H1 (cell line): ENCODE results near the gene MSI1. TPM values are rescaled to one million over a fixed set of nuclear protein-coding genes. Genes with fewer than 3 reads are reported as not detected.
A peak's percentile ranks its signal among the peaks of the same experiment; 100 is the strongest.

ENCODE experiments used
- CTCF ChIA-PET: fragments of 300-600 bp; sonication (Branson Sonifier 250); formaldehyde crosslinking; loops from one replicate; lab custom pipeline; 2021; ENCODE audit not compliant: partially characterized antibody; lab: Charles Lee
- POLR2A ChIA-PET: fragments of 300-600 bp; sonication (Branson Sonifier 250); formaldehyde crosslinking; loops from one replicate; lab custom pipeline; 2021; ENCODE audit warnings: inconsistent platforms; ENCODE audit not compliant: partially characterized antibody; lab: Charles Lee
- DNase-seq, 2 experiments: peaks; one replicate each; pipeline versions ENCODE4 v3.0.0 to v3.0.0-alpha.2; 2010 to 2022; ENCODE audit warnings: low spot score in 2 of 2, low read depth in 1 of 2, mixed read lengths in 1 of 2
- FAIRE-seq: peaks from 2 replicates; lab custom pipeline; 2011; peaks lifted over from hg19 to GRCh38; lab: Jason Lieb, UNC
- H2AFZ ChIP-seq: 2 replicates; pipeline ENCODE4 v1.8.1; 2012; ENCODE audit warnings: low read length, inconsistent platforms
- H2AK5ac ChIP-seq: 2 replicates; pipeline ENCODE4 v1.6.1; 2013; ENCODE audit warnings: low read depth, low read length
- H2BK120ac ChIP-seq: replicated peaks from 2 replicates; pipeline ENCODE3; 2013; ENCODE audit warnings: low read depth, low read length, inconsistent platforms
- H2BK12ac ChIP-seq: 2 replicates; pipeline ENCODE4 v1.6.1; 2013; ENCODE audit warnings: low read depth, low read length
- H2BK15ac ChIP-seq: 2 replicates; pipeline ENCODE4 v1.6.1; 2013; ENCODE audit warnings: low read length
- H2BK20ac ChIP-seq: 2 replicates; pipeline ENCODE4 v1.6.1; 2013; ENCODE audit warnings: low read length
- H2BK5ac ChIP-seq: 2 replicates; pipeline ENCODE4 v1.6.1; 2013; ENCODE audit warnings: low read depth, low read length
- H3K14ac ChIP-seq: 2 replicates; pipeline ENCODE4 v1.6.1; 2013; ENCODE audit warnings: inconsistent platforms; ENCODE audit not compliant: insufficient read length
- H3K18ac ChIP-seq: 2 replicates; pipeline ENCODE4 v1.6.1; 2013; ENCODE audit warnings: low read length; ENCODE audit errors: extremely low read depth
- H3K23ac ChIP-seq: 2 replicates; pipeline ENCODE4 v1.6.1; 2013; ENCODE audit warnings: inconsistent platforms; ENCODE audit not compliant: insufficient read length
- H3K23me2 ChIP-seq: 2 replicates; pipeline ENCODE4 v1.6.1; 2013; ENCODE audit warnings: low read depth, low read length
- H3K27ac ChIP-seq: 2 replicates; pipeline ENCODE4 v1.6.1; 2011; ENCODE audit warnings: low read depth, low read length, inconsistent platforms
- H3K27me3 ChIP-seq, 4 experiments: replicated peaks in 1 of 4; 1 replicate in 1 of 4; 2 replicates in 3 of 4; pipeline versions ENCODE4 v1.6.1 to v1.8.1; 2011 to 2013; ENCODE audit warnings: low read length in 3 of 4, mild to moderate bottlenecking in 3 of 4, inconsistent platforms in 2 of 4, mixed read lengths in 2 of 4, moderate library complexity in 1 of 4; ENCODE audit not compliant: control insufficient read depth in 3 of 4, insufficient read depth in 3 of 4; ENCODE audit errors: extremely low read depth in 1 of 4
- H3K36me3 ChIP-seq, 4 experiments: 2 replicates each; pipeline versions ENCODE4 v1.6.1 to v1.8.1; 2011 to 2013; ENCODE audit warnings: mild to moderate bottlenecking in 4 of 4, low read length in 3 of 4, moderate library complexity in 2 of 4, control low read depth in 1 of 4, inconsistent platforms in 1 of 4; ENCODE audit not compliant: insufficient read depth in 4 of 4, control insufficient read depth in 2 of 4
- H3K4ac ChIP-seq: replicated peaks from 2 replicates; pipeline ENCODE3; 2013; ENCODE audit warnings: low read length, low read depth, mixed read lengths, inconsistent platforms; ENCODE audit not compliant: insufficient read length
- H3K4me1 ChIP-seq, 4 experiments: replicated peaks in 1 of 4; 1 replicate in 1 of 4; 2 replicates in 3 of 4; pipeline versions ENCODE4 v1.6.1 to v1.8.1; 2011 to 2013; ENCODE audit warnings: low read length in 3 of 4, inconsistent platforms in 2 of 4, mixed read lengths in 1 of 4; ENCODE audit not compliant: insufficient read depth in 4 of 4, control insufficient read depth in 3 of 4
- H3K4me2 ChIP-seq, 2 experiments: 2 replicates each; pipeline versions ENCODE4 v1.6.1 to v1.8.1; 2011 to 2013; ENCODE audit warnings: low read depth in 2 of 2, low read length in 2 of 2, control low read depth in 1 of 2, inconsistent platforms in 1 of 2, mild to moderate bottlenecking in 1 of 2; ENCODE audit not compliant: insufficient read depth in 1 of 2
- H3K4me3 ChIP-seq, 4 experiments: fragments of 200-600, 300-600 bp in 1 of 4; sonication (generic), shearing (Covaris generic), sonication (Bioruptor Twin) in 1 of 4; 2 replicates each; pipeline versions ENCODE4 v1.5.1 to v1.8.1; 2011 to 2016; ENCODE audit warnings: low read length in 4 of 4, low read depth in 3 of 4, control low read depth in 2 of 4, inconsistent platforms in 2 of 4, mild to moderate bottlenecking in 2 of 4, mixed read lengths in 1 of 4, moderate library complexity in 1 of 4; ENCODE audit not compliant: insufficient read depth in 2 of 4; ENCODE audit errors: extremely low read depth in 1 of 4
- H3K56ac ChIP-seq: replicated peaks from 2 replicates; pipeline ENCODE3; 2013; ENCODE audit warnings: low read depth, mild to moderate bottlenecking, mixed read lengths, low read length, inconsistent platforms; ENCODE audit not compliant: insufficient read length
- H3K79me1 ChIP-seq: 2 replicates; pipeline ENCODE4 v1.6.1; 2013; ENCODE audit warnings: low read depth, low read length, control low read depth
- H3K79me2 ChIP-seq, 2 experiments: 2 replicates each; pipeline versions ENCODE4 v1.6.1 to v1.8.1; 2012 to 2013; ENCODE audit warnings: low read length in 2 of 2, mild to moderate bottlenecking in 2 of 2, inconsistent platforms in 1 of 2; ENCODE audit not compliant: insufficient read depth in 2 of 2, control insufficient read depth in 1 of 2
- H3K9ac ChIP-seq, 4 experiments: replicated peaks in 1 of 4; 1 replicate in 1 of 4; 2 replicates in 3 of 4; pipeline versions ENCODE4 v1.6.1 to v1.8.1; 2011 to 2013; ENCODE audit warnings: low read depth in 3 of 4, low read length in 3 of 4, control low read depth in 2 of 4, mild to moderate bottlenecking in 2 of 4, moderate library complexity in 2 of 4, inconsistent platforms in 1 of 4; ENCODE audit errors: extremely low read depth in 1 of 4
- H3K9me3 ChIP-seq, 2 experiments: 2 replicates each; pipeline versions ENCODE4 v1.6.1 to v1.8.1; 2012 to 2013; ENCODE audit warnings: mild to moderate bottlenecking in 2 of 2, moderate library complexity in 2 of 2, control low read depth in 1 of 2, inconsistent platforms in 1 of 2, low read depth in 1 of 2, low read length in 1 of 2, mixed read lengths in 1 of 2; ENCODE audit not compliant: insufficient read depth in 2 of 2
- H4K20me1 ChIP-seq, 2 experiments: replicated peaks in 1 of 2; 2 replicates each; pipeline versions ENCODE3 to v1.8.1; 2011 to 2013; ENCODE audit warnings: inconsistent platforms in 2 of 2, low read length in 2 of 2, mild to moderate bottlenecking in 1 of 2; ENCODE audit not compliant: insufficient read depth in 2 of 2, control insufficient read depth in 1 of 2
- H4K5ac ChIP-seq: 2 replicates; pipeline ENCODE4 v1.6.1; 2013; ENCODE audit warnings: low read length, low read depth, mixed read lengths, inconsistent platforms; ENCODE audit not compliant: insufficient read length
- H4K8ac ChIP-seq: 2 replicates; pipeline ENCODE4 v1.8.0; 2013; ENCODE audit warnings: mild to moderate bottlenecking, moderate library complexity, low read length, inconsistent platforms; ENCODE audit not compliant: insufficient read depth; ENCODE audit errors: extremely low read depth
- H4K91ac ChIP-seq: replicated peaks from 2 replicates; pipeline ENCODE3; 2013; ENCODE audit warnings: low read length, mixed read lengths, inconsistent platforms; ENCODE audit not compliant: insufficient read length
- CTCF ChIP-seq, 3 experiments: IDR thresholded peaks; 1 replicate in 2 of 3; 2 replicates in 1 of 3; pipeline versions ENCODE4 v1.5.1 to v1.6.1; 2011; ENCODE audit warnings: low read length in 3 of 3, mild to moderate bottlenecking in 3 of 3, inconsistent platforms in 2 of 3, low read depth in 1 of 3, moderate library complexity in 1 of 3; ENCODE audit not compliant: insufficient read depth in 1 of 3; ENCODE audit errors: control extremely low read depth in 1 of 3
- MAX ChIP-seq: IDR thresholded peaks from 2 replicates; pipeline ENCODE4 v1.6.1; 2012; ENCODE audit warnings: inconsistent platforms
- POLR2A ChIP-seq, 2 experiments: IDR thresholded peaks; 1 replicate in 1 of 2; 2 replicates in 1 of 2; pipeline ENCODE4 v1.6.1; 2011; ENCODE audit warnings: low read depth in 2 of 2, low read length in 2 of 2, mild to moderate bottlenecking in 2 of 2; ENCODE audit errors: control extremely low read depth in 1 of 2
- USF2 ChIP-seq: IDR thresholded peaks from 2 replicates; pipeline ENCODE4 v1.6.1; 2011; ENCODE audit warnings: low read length, improper control_type of control experiment
- WGBS, 2 experiments: shearing (Covaris generic) in 1 of 2; methylation state at CpG; one replicate each; pipeline versions ENCODE4 v1.1.6 to v1.1.7; 2013 to 2015; ENCODE audit warnings: low lambda C conversion rate in 2 of 2, mixed read lengths in 2 of 2, inconsistent platforms in 1 of 2, low coverage in 1 of 2, missing lambda C conversion rate in 1 of 2; ENCODE audit not compliant: insufficient replicate concordance in 2 of 2, insufficient coverage in 1 of 2, insufficient read length in 1 of 2; ENCODE audit errors: extremely low coverage in 1 of 2, missing lambda C conversion rate in 1 of 2; 5-methylcytosine and 5-hydroxymethylcytosine counted together
- polyA plus RNA-seq, 7 experiments: library from polyadenylated mRNA; depleted of rRNA in 3 of 7; stranded (reverse) in 5 of 7; unstranded in 2 of 7; fragments of >200 nt in 5 of 7; fragments of 200-250 nt in 2 of 7; gene quantifications; 1 replicate in 5 of 7; 2 replicates in 1 of 7; 4 replicates in 1 of 7; pipeline versions ENCODE4 v1.2.1 to v1.2.3, GENCODE V29; 2011 to 2013; ENCODE audit warnings: missing spikeins in 2 of 7, mixed read lengths in 2 of 7
- total RNA-seq: library from RNA; stranded (reverse); fragmentation: NEBNext Ultra II Directional; extraction: Animal tissue kit (Norgen Biotek cat#: 25700); gene quantifications from 2 replicates; pipeline ENCODE4 v1.2.1, GENCODE V29; 2021

Gene MSI1
- total and polyA plus RNA-seq, 2 of the 8 experiments (the other 6 are each of a cell fraction or from before 2014, with no cell fraction given), result 13.5 to 51.9 TPM

- Histone ChIP-seq H3K18ac (no peak overlapping the region), H2AFZ (no peak overlapping the region), H2BK15ac (no peak overlapping the region; the same call in 1 of the 2 replicates), H4K20me1 (no peaks in the 10 kb centered on the region), H2BK12ac (no peak overlapping the region), H2AK5ac (no peak overlapping the region), H2BK5ac (no peak overlapping the region; the same call in 1 of the 2 replicates), H3K56ac (no peak overlapping the region), H4K8ac (no peak overlapping the region), H2BK20ac (no peak overlapping the region), H3K79me1 (no peaks in the 10 kb centered on the region), H3K23ac (no peak overlapping the region), H3K9me3 (no peaks in the 10 kb centered on the region), H3K4me1 (peaks cover 1 to 7% (median 6%) of the 10 kb centered on the region in 4 experiments), H3K4ac (no peak overlapping the region), H3K4me3 (no peak overlapping the region), H3K23me2 (no peaks in the 10 kb centered on the region), H3K14ac (no peak overlapping the region), H2BK120ac (no peak overlapping the region), H3K9ac (no peak overlapping the region), H4K5ac (no peak overlapping the region), H3K27ac (no peak overlapping the region), H4K91ac (no peak overlapping the region), H3K27me3 (no peaks in the 10 kb centered on the region), H3K79me2 (no peaks in the 10 kb centered on the region), H3K36me3 (no peaks in the 10 kb centered on the region), H3K4me2 (no peak overlapping the region)
- FAIRE-seq (no peak), DNase-seq (no peak)
- WGBS, 2 experiments, result 100% methylated on average over 1 of the region's 1 CpG; no CpG with 5 or more reads in 1 of the 2 experiments
- TF ChIP-seq MAX, result no peak
- no peak for TF ChIP-seq POLR2A (IDR thresholded peaks at IDR 0.05; ENCODE audit: control extremely low read depth in 1 of 2, low read depth in 2 of 2, low read length in 2 of 2)
- 0 out of 2 replicates have a peak, but pooled peaks have one; percentile 34 for TF ChIP-seq USF2
- no peak for TF ChIP-seq CTCF (IDR thresholded peaks at IDR 0.05; ENCODE audit: control extremely low read depth in 1 of 3, insufficient read depth in 1 of 3, low read depth in 1 of 3, low read length in 3 of 3)
- CTCF ChIA-PET, result interaction anchor here (1.4 to 4.5 kb wide), 5 partner anchors 9 to 169 kb away, joined by 6 to 22 read pairs (median 6); no protein-coding TSS in a partner anchor
- POLR2A ChIA-PET, result interaction anchor here (0.7 to 3.8 kb wide), 6 partner anchors 10 to 959 kb away, joined by 3 to 18 read pairs (median 6); partner anchors contain the start of gene RNU4-1
Observed at GRCh38 chr12:120404271-120404670, 35.3 kb upstream of the MSI1 start.
